Ovary (tissue), 9 donors: ENCODE measurements around the gene SKAP2. TPM values are rescaled to one million over a fixed set of nuclear protein-coding genes. Genes with fewer than 3 reads are reported as not detected.

Experiments
- DNase-seq, 5 donors: peaks; one replicate each; pipeline ENCODE4 v3.0.0-alpha.2; 2019 to 2020
- H3K27ac ChIP-seq, 2 donors: fragments of 200-600 bp; one replicate each; pipeline versions ENCODE4 v1.5.1 to v1.8.0; 2019 to 2022
- H3K27me3 ChIP-seq: fragments of 200-600 bp; one replicate; pipeline ENCODE4 v1.8.0; 2022
- H3K36me3 ChIP-seq: fragments of 200-600 bp; sonication (generic); one replicate; pipeline ENCODE4 v1.5.1; 2019
- H3K4me1 ChIP-seq: one replicate; pipeline ENCODE4 v1.8.1; 2013; ENCODE audit warnings: mild to moderate bottlenecking, moderate library complexity; ENCODE audit not compliant: insufficient read depth
- H3K4me3 ChIP-seq: fragments of 200-600 bp; sonication (generic); one replicate; pipeline ENCODE4 v1.5.1; 2017
- H3K9me3 ChIP-seq, 2 donors: fragments of 200-600 bp in 1 of 2; sonication (generic) in 1 of 2; one replicate each; pipeline versions ENCODE4 v1.5.1 to v1.8.1; 2013 to 2019; ENCODE audit warnings: mild to moderate bottlenecking in 1 of 2, moderate library complexity in 1 of 2
- EP300 ChIP-seq: sonication (generic); formaldehyde crosslinking; IDR thresholded peaks from one replicate; pipeline ENCODE4 v1.6.1; 2017; ENCODE audit warnings: antibody characterized with exemption
- POLR2A ChIP-seq: fragments of 450-650 bp; IDR thresholded peaks from one replicate; pipeline ENCODE4 v1.6.1; 2017; ENCODE audit warnings: antibody characterized with exemption, mild to moderate bottlenecking, moderate library complexity
- WGBS, 3 donors: extraction: QIAGEN DNeasy Blood & Tissue Kit in 1 of 3; methylation state at CpG; one replicate each; pipeline versions ENCODE4 v1.1.5 to v1.1.7; 2013 to 2017; 5-methylcytosine and 5-hydroxymethylcytosine counted together
- intact Hi-C, 4 donors: fragments of 100-400 bp; cut with DNase I; formaldehyde crosslinking; loops; one replicate each; pipeline versions ENCODE4 v1.11.0 to v1.15.1; 2022 to 2023
- polyA plus RNA-seq, 2 donors: library from polyadenylated mRNA; stranded (reverse); fragments of 200-250 nt in 1 of 2; fragments of 350-450 nt in 1 of 2; fragmentation: Illumina TruSeq in 1 of 2; extraction: RNeasy Lipid Tissue Mini Kit (QIAGEN cat#74804) in 1 of 2; gene quantifications; one replicate each; pipeline ENCODE4 v1.2.3, GENCODE V29; 2013 to 2014
- total RNA-seq, 7 donors: library from RNA; depleted of rRNA in 2 of 7; stranded (reverse); fragments of >200 nt in 2 of 7; fragmentation: NEBNext Ultra II Directional in 3 of 7; extraction: Animal tissue kit (Norgen Biotek cat#: 25700) in 3 of 7; gene quantifications; one replicate each; pipeline versions ENCODE4 v1.1.0 to v1.2.4, GENCODE V29; 2016 to 2023
- TF ChIP-seq, protein P1 (sequence below), 3 donors: fragments of 450-650 bp in 2 of 3; fragments of 200-600 bp in 1 of 3; IDR thresholded peaks; one replicate each; pipeline versions ENCODE4 v1.5.1 to v1.8.0; 2016 to 2022; ENCODE audit warnings: antibody characterized with exemption in 3 of 3, mild to moderate bottlenecking in 1 of 3
- donor health status: DM: no; HTN: no; CAD: no; lungs with moderate emphysema.
- donor health status: DM: no; HTN: no; CAD: no.
- donor health status: Bipolar disorder and iron deficiency.
- donor health status: DM: yes; HTN: yes; CAD: no.
- donor health status: DM: no; HTN: no; CAD: no.
- donor health status: DM: yes; HTN: yes; CAD: no.

Gene SKAP2
- total and polyA plus RNA-seq, 9 donors: 8.6 to 40.8 (median 20.0) TPM

DNA sequence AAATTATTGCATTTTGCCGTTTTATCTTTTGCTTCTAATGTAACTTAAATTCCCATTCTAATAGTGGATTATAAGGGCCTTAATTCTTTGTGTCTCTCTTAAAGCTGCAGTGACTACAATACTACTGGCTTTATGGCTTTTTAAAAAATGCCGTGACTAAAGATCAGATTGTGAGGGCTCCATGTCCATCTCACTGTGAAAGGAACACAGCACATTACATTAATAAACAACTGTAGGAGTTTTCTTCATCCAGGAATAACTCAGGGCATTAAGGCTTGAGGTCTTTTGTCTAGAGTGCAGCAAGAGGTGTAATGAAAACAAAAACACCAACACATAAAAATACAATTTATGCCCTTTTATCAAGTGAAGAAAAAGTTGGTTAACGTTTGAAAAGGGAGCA is 205.3 kb downstream of the SKAP2 start:
- H3K27me3 ChIP-seq: no peaks in the 10 kb centered on the region
- no peaks in the 10 kb centered on the region for H3K36me3 ChIP-seq
- H3K4me1 ChIP-seq: no peaks in the 10 kb centered on the region
- WGBS, 3 donors: 79 to 83% (median 81%) methylated on average over 3 of the region's 3 CpGs
- intact Hi-C loops: no loop called here
- no peaks in the 10 kb centered on the region for H3K9me3 ChIP-seq
- no peak overlapping the region for H3K4me3 ChIP-seq
- H3K27ac ChIP-seq: no peak overlapping the region
- DNase-seq: no peak
- TF ChIP-seq, protein P1, sequence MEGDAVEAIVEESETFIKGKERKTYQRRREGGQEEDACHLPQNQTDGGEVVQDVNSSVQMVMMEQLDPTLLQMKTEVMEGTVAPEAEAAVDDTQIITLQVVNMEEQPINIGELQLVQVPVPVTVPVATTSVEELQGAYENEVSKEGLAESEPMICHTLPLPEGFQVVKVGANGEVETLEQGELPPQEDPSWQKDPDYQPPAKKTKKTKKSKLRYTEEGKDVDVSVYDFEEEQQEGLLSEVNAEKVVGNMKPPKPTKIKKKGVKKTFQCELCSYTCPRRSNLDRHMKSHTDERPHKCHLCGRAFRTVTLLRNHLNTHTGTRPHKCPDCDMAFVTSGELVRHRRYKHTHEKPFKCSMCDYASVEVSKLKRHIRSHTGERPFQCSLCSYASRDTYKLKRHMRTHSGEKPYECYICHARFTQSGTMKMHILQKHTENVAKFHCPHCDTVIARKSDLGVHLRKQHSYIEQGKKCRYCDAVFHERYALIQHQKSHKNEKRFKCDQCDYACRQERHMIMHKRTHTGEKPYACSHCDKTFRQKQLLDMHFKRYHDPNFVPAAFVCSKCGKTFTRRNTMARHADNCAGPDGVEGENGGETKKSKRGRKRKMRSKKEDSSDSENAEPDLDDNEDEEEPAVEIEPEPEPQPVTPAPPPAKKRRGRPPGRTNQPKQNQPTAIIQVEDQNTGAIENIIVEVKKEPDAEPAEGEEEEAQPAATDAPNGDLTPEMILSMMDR (IDR thresholded peaks at IDR 0.05): no peak
- TF ChIP-seq EP300 (no peak), POLR2A (no peak)

DNA sequence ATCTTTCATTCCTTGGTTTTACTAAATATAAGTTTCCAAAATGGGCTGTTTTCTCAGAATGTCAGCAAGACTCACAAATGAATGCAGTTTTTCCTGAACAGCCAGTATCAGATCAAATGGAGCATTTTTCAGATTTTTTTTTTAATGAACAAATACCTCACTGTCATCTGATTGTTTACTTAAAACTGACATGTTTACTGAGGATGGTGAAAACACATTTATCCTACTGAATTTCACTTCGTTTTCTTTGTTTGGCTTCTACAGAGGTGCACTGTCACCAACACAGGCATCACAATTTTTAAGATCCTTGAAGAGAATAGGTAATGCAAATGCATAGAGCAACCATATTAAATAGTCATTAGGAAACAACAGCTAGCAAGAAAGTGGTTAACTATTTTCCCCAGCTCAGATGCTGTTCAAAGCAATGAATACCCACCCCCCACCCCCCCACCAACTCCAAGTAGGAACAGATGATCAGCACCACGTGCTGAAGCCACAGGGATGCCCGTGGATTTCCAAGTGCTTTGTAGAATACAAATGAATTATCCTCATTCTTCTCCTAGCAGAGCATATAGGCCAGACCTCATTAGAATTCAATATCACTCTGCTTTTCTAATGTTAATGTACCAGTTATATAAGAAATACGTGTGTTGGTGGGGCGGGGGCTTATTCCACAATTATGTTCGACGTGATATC is 205.9 kb downstream of the SKAP2 start:
- H3K4me1 ChIP-seq: no peaks in the 10 kb centered on the region
- H3K27ac ChIP-seq: no peak overlapping the region
- H3K4me3 ChIP-seq: no peak overlapping the region
- no peaks in the 10 kb centered on the region for H3K9me3 ChIP-seq
- TF ChIP-seq POLR2A: no peak
- TF ChIP-seq EP300: no peak
- TF ChIP-seq, protein P1 (IDR thresholded peaks at IDR 0.05): no peak
- DNase-seq: no peak
- intact Hi-C loops: no loop called here
- 85 to 90% (median 88%) methylated on average over 7 of the region's 7 CpGs for WGBS, 3 donors
- H3K36me3 ChIP-seq: no peaks in the 10 kb centered on the region
- no peaks in the 10 kb centered on the region for H3K27me3 ChIP-seq

DNA sequence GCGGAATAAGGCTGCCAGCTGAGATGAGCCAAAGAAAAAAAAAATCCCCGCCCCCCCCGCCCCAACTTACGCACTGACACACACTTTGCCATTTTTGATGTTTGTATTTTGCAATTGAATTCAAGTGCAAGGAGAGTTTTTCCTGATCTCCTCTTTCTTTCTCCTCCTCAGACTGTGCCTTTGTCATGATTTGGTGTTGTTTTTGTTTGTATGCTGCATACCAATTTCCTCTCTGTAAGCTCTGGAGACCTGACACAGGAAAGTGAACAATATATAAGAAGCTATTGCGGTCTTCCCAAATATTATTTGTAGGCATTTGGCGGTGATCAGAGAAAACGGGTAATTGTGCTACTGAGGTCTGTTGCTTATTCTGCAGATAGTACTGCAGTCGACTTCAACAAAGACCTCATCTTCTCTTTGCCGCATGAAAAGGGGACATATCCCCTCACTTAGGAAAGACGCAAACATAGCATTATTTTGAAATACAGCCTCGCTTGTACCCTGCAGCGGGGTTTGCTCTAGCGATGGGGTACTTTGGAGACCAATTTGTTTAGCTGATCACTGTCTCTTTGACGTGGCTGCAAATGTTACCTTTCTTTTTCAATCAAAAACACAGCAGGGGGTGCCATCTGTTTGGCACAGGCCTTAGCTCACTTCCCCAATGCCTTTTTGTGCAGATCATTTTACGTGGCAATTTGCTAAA is 206.6 kb downstream of the SKAP2 start:
- WGBS, 3 donors: 78 to 81% (median 78%) methylated on average over 15 of the region's 15 CpGs
- intact Hi-C loops: no loop called here
- no peak overlapping the region for H3K27ac ChIP-seq

DNA sequence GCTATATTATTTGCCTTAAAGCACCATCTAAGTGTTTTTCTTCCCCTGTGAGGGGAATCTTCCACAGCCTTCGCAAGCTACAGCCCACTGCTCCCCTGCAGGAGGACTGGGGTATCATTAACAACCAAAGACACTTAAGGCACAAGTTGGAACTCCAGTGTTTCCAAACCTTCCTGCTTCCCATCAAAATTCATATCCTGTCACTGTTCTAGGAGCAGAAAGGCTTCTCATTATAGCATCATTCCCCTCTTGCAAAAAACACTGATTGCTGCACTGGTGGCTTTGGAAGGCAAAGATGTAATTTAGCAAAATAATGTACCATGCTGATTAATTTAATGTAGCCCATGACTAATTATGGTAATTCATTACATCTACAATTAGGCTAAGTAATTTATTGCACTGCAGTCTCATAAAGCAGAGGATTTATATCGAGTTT is 207.2 kb downstream of the SKAP2 start:
- 49 to 70% (median 63%) methylated on average over 2 of the region's 2 CpGs for WGBS, 3 donors
- intact Hi-C loops: no loop called here
- Histone ChIP-seq H3K27ac (no peak overlapping the region), H3K36me3 (no peaks in the 10 kb centered on the region), H3K4me3 (no peak overlapping the region), H3K27me3 (no peaks in the 10 kb centered on the region), H3K9me3 (no peaks in the 10 kb centered on the region), H3K4me1 (no peaks in the 10 kb centered on the region)
- no peak for DNase-seq
- TF ChIP-seq, protein P1 (IDR thresholded peaks at IDR 0.05): no peak
- TF ChIP-seq POLR2A (no peak), EP300 (no peak)

More for the DNA sequence above, 206.6 kb downstream of the SKAP2 start:
- Histone ChIP-seq H3K9me3 (no peaks in the 10 kb centered on the region), H3K4me3 (no peak overlapping the region), H3K27me3 (no peaks in the 10 kb centered on the region), H3K36me3 (no peaks in the 10 kb centered on the region), H3K4me1 (no peaks in the 10 kb centered on the region)
- no peak for DNase-seq
- TF ChIP-seq POLR2A (no peak), EP300 (no peak)
- TF ChIP-seq, protein P1 (IDR thresholded peaks at IDR 0.05): no peak
